RCC 7860 (cell line): ENCODE measurements around the gene PTPA.
"Not testable (repeated sequence)": the region's sequence is repeated elsewhere in the genome, so short reads cannot be mapped to it uniquely, and the experiment has no call there.

Experiments used
- DNase-seq: peaks from one replicate; pipeline ENCODE4 v3.0.0-alpha.2; 2015; ENCODE audit warnings: low spot score
- FAIRE-seq: peaks from 2 replicates; lab custom pipeline; 2012; peaks lifted over from hg19 to GRCh38; lab: Jason Lieb, UNC

The PTPA gene

GRCh38 chr9:129150672-129151211 is 39.5 kb downstream of the PTPA start:
- FAIRE-seq (no peak), DNase-seq (no peak)

DNA sequence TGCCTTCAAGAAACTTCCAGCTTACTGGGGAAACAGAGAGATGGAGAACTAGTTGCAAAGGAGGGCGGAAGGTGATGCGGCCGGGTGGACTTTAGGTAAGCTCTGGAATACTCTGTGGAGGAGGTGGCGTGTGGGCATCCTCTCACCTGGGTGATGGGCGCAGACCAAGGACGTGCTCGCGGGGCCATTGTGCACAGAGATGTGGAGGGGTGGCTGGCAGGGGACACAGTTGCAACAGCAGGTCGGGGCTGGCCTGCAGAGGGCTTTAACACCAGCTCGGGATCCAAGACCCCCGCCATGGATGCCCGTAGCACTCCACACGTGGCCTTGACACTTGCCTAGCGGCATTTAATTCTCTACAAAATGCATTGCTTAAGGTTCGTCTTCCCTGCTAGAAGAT is 40.3 kb downstream of the PTPA start:
- FAIRE-seq, result no peak
- no peak for DNase-seq

GRCh38 chr9:129154866-129155477 is 43.8 kb downstream of the PTPA start:
- no peak for FAIRE-seq
- no peak for DNase-seq

DNA sequence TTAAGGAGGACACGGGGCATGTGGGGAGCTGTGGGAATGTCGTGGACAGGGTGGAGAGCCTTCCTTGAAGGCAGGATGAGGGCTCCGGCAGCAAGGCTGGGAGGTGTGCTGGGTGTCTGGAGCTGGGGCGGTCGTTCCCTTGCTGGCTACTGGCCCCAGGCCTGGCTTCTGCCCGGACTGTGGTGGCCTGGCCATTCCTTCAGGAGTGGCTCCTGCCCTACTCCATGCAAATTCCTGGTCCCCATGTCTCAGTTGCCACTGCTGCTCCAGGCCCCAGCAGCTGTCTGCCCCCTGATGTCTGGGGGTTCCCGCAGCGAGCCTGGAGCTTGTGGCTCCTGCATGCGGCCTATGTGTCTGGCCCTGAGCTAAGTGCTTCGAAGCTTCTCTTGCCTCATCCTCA is 44.9 kb downstream of the PTPA start:
- FAIRE-seq (no peak), DNase-seq (no peak)

DNA sequence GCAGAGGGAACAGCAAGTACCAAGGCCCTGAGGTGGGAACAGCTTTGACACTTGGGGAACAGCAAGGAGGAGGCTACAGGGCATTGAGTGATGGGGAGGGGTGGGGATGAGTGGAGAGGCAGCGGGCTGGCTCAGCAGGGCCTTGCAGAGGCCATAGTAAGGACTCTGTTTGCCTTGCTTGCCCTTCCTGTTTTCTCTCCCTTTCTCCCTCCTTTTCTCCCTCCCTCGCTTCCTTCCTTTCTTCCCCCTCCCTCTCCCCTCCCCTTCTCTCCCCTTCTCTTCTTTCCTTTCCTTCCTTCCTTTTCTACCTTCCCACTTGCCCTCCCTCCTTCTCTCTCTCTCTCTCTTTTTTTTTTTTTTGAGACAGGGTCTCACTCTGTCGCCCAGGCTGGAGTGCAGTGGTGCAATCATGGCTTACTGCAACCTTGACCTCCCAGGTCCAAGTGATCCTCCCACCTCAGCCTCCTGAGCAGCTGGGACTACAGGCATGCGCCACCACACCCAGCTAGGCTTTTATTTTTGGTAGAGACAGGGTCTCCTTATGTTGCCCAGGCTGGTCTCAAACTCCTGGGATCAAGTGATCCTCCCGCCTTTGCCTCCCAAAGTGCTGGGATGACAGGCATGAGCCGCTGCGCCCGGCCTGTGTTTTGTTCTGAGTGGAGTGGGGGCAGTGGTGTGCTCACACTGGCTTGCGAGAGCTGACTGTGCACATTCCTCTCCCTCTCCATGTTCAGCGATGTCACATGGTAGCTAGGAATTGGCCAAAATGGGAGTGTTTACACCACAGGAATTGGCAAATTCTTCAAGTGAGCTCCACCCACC is 49.7 kb downstream of the PTPA start:
- FAIRE-seq (no peak), DNase-seq (peak; percentile 32)

DNA sequence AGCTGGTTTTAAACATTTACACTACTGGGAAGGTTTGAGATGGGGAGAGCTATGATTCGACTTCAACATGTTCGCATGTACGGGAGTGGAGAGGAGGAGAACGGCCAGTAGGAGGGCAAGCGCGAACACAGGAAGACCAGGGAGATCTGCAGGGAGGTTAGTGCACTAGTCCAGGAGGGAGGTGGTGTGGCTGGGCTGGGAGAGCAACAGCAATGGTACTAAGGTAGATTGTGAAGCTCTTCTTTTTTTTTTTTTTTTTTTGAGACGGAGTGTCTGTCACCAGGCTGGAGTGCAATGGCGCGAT is 50.3 kb downstream of the PTPA start:
- DNase-seq, result no peak
- no peak for FAIRE-seq

DNA sequence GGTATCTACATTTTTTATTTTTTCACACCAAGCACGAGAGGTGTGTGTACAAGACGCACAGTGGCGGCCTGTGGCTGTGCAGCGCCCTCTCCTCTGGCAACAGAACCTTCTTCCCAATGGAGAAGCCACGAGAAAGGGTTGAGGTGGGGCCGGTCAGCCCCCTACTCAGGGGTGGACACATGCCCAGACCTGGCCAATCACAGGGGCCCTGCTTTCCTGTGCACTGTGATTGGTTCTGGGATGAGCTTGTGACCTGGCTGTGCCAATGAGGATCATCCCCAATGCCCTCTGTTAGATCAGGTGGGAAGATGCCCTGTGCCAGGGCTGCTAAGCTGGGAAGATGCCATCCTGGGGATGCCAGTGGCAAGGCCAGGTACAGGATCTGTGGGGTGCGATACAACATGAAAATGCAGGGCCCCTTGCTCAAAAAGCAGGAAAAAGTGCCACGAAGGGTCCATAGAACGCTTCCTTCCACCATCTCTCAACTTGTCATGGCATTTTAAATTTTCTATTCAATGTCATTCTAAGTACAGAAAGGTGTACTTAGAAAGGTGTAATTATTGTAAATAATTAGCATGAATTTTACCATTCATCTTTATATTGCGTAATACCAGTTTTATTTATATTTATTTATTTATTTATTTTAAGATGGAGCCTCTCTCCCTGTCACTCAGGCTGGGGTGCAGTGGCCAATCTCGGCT is 51.4 kb downstream of the PTPA start:
- FAIRE-seq (no peak), DNase-seq (no peak)

- not testable (repeated sequence) for FAIRE-seq, DNase-seq
Observed at GRCh38 chr9:129163198-129163670, 52.0 kb downstream of the PTPA start.

- DNase-seq (no peak), FAIRE-seq (no peak)
Observed at GRCh38 chr9:129163753-129164152, 52.5 kb downstream of the PTPA start.

- no peak for FAIRE-seq
- DNase-seq, result no peak
Observed at GRCh38 chr9:129164246-129164930, 53.2 kb downstream of the PTPA start.

- DNase-seq (no peak), FAIRE-seq (no peak)
Observed at GRCh38 chr9:129165198-129165597, 54.0 kb downstream of the PTPA start.

- peak; percentile 73 for DNase-seq
- no peak for FAIRE-seq
Observed at GRCh38 chr9:129166623-129167557, 55.7 kb downstream of the PTPA start.

- DNase-seq (peak; percentile 60), FAIRE-seq (no peak)
Observed at GRCh38 chr9:129170229-129170628, 59.0 kb downstream of the PTPA start.

GRCh38 chr9:129171993-129172751 is 61.0 kb downstream of the PTPA start:
- DNase-seq (no peak), FAIRE-seq (no peak)

DNA sequence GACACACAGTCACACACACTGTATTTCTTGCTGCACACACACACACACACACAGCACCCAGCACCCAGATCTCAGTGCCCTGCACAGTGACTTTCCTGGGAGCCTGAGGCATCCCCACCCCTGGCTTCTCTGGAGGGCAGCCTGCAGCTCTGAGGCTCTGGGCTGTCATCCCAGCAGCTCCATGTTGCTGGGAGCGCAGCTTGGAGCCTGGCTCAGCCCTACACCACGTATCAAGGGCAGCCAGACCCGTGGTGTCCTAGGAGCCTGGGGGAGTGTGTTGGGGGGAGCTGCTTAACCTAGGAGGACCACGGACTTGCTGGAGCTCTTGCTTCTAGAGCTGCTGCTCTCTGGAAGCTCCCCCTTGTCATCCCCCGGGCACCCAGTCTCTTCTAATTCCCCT is 61.6 kb downstream of the PTPA start:
- DNase-seq (no peak), FAIRE-seq (no peak)

- FAIRE-seq (no peak), DNase-seq (peak; percentile 11)
Observed at GRCh38 chr9:129173296-129174101, 62.3 kb downstream of the PTPA start.

DNA sequence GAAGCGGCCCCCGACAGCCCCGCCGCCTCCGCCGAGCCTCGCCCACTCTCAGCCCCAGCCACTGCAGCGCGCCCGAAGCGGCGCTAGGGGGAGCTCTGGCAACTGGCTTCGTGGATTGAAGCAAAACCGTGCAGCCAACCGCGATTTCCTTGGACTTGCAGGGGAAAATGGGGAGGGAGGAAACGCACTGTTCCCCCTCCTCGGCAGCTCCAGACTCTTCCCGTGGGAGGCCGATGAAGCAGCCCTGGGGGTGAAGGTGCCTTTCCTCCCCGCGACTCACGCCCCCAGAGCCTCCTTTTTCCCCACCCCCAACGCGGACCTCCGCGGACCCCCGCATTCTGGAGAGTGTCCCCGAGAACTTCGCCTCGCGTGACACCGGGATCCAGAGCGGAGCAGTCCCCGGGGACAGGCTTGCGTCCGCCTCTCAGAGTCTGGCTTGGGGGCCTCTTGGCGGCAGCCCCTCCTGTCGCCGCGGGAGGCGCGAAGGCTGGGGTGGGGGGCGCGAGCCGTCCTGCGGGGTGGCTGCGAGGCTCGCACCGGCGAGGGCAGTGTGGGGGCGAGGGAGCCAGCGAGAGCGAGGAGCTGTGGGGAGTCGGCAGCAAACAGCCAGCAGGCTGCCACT is 63.0 kb downstream of the PTPA start:
- FAIRE-seq (no peak), DNase-seq (peak; percentile 77)
